Prostate gland (tissue), 2 donors: ENCODE data around the gene HMG20B. TPM values are rescaled to one million over a fixed set of nuclear protein-coding genes. Genes with fewer than 3 reads are reported as not detected.

Experiments used
- DNase-seq: peaks from one replicate; pipeline ENCODE4 v3.0.0-alpha.2; 2019; ENCODE audit warnings: low spot score
- H3K27ac ChIP-seq, 2 donors: fragments of 200-600 bp; sonication (generic); 2 replicates each; pipeline ENCODE4 v1.5.1; 2017 to 2019
- H3K27me3 ChIP-seq: fragments of 200-600 bp; sonication (generic); replicated peaks from 2 replicates; pipeline ENCODE4 v1.5.1; 2019; ENCODE audit not compliant: insufficient read depth
- H3K36me3 ChIP-seq, 2 donors: fragments of 200-600 bp; sonication (generic); 1 replicate in 1 of 2; 2 replicates in 1 of 2; pipeline versions ENCODE4 v1.5.1 to v1.8.1; 2017 to 2019
- H3K4me1 ChIP-seq: fragments of 200-600 bp; sonication (generic); replicated peaks from 2 replicates; pipeline ENCODE4 v1.5.1; 2019
- H3K4me3 ChIP-seq, 2 donors: fragments of 200-600 bp; sonication (generic); 2 replicates each; pipeline ENCODE4 v1.5.1; 2017 to 2019
- H3K9me3 ChIP-seq: fragments of 200-600 bp; sonication (generic); 2 replicates; pipeline ENCODE4 v1.5.1; 2017
- POLR2A ChIP-seq: fragments of 450-650 bp; IDR thresholded peaks from one replicate; pipeline ENCODE4 v1.6.1; 2016; ENCODE audit warnings: antibody characterized with exemption, mild to moderate bottlenecking
- POLR2AphosphoS5 ChIP-seq: sonication (generic); formaldehyde crosslinking; IDR thresholded peaks from one replicate; pipeline ENCODE4 v1.6.1; 2017; ENCODE audit warnings: antibody characterized with exemption
- WGBS: methylation state at CpG from one replicate; pipeline ENCODE4 v1.1.5; 2018; 5-methylcytosine and 5-hydroxymethylcytosine counted together
- intact Hi-C: fragments of 100-400 bp; cut with DNase I; formaldehyde crosslinking; loops from one replicate; pipeline ENCODE4 v1.14.2; 2022
- total RNA-seq, 2 donors: library from RNA; depleted of rRNA; stranded (reverse); fragments of >200 nt; gene quantifications; one replicate each; pipeline ENCODE4 v1.1.0, GENCODE V29; 2016
- TF ChIP-seq, protein P1 (sequence below), 4 experiments: fragments of 200-600 bp in 2 of 4; fragments of 450-650 bp in 2 of 4; sonication (generic) in 2 of 4; IDR thresholded peaks; 1 replicate in 3 of 4; 2 replicates in 1 of 4; pipeline ENCODE4 v1.5.1; 2016 to 2019; ENCODE audit warnings: antibody characterized with exemption in 4 of 4, mild to moderate bottlenecking in 2 of 4, moderate library complexity in 2 of 4

The HMG20B gene
- total RNA-seq, 2 donors from 2014 or later, result 184 to 369 TPM

DNA sequence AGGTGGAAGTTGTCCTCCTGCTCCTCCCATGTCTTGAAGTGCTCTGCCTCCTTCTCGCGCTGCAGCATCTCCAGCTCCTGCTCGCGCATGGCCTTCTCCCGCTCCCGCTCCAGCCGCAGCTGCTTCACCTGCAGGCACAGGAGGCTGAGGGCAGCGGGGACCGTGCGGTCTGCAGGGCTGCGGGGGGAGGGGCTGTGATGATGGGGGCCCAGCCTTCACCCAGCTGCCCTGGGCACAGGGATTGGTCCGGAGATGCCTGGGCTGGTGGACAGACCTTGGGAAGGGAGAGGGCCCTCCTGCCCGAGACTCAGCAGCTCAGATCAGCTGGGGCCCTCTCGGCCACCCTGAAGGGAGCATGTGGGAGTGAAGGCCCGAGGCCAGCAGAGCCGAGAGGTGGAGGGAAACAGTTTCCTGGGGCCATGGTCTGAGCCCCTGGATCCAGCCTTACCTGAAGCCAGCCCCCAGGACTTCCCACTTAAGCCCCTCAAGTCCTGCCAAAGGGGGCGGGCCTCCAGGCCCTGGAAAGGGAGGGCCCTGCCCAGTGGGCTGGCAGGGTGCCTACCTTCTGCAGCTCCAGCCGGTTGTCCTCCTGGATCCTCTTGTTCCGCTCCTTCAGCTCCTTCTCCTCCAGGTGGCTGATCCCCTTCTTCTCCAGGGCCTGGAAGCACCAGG lies 47.5 kb downstream of the HMG20B start:
- no peak overlapping the region for H3K4me3 ChIP-seq
- intact Hi-C loops, result no loop called here
- peaks cover under 1% of the 10 kb centered on the region for H3K4me1 ChIP-seq
- WGBS, result 78% methylated on average over 19 of the region's 19 CpGs
- H3K27me3 ChIP-seq, result no peaks in the 10 kb centered on the region
- H3K27ac ChIP-seq, result no peak overlapping the region
- TF ChIP-seq, protein P1, sequence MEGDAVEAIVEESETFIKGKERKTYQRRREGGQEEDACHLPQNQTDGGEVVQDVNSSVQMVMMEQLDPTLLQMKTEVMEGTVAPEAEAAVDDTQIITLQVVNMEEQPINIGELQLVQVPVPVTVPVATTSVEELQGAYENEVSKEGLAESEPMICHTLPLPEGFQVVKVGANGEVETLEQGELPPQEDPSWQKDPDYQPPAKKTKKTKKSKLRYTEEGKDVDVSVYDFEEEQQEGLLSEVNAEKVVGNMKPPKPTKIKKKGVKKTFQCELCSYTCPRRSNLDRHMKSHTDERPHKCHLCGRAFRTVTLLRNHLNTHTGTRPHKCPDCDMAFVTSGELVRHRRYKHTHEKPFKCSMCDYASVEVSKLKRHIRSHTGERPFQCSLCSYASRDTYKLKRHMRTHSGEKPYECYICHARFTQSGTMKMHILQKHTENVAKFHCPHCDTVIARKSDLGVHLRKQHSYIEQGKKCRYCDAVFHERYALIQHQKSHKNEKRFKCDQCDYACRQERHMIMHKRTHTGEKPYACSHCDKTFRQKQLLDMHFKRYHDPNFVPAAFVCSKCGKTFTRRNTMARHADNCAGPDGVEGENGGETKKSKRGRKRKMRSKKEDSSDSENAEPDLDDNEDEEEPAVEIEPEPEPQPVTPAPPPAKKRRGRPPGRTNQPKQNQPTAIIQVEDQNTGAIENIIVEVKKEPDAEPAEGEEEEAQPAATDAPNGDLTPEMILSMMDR (IDR thresholded peaks at IDR 0.05), result no peak
- no peak for TF ChIP-seq POLR2AphosphoS5
- no peak for TF ChIP-seq POLR2A
- peaks cover 0 to 6% of the 10 kb centered on the region in 2 donors for H3K36me3 ChIP-seq
- H3K9me3 ChIP-seq, result no peaks in the 10 kb centered on the region
- DNase-seq, result no peak

DNA sequence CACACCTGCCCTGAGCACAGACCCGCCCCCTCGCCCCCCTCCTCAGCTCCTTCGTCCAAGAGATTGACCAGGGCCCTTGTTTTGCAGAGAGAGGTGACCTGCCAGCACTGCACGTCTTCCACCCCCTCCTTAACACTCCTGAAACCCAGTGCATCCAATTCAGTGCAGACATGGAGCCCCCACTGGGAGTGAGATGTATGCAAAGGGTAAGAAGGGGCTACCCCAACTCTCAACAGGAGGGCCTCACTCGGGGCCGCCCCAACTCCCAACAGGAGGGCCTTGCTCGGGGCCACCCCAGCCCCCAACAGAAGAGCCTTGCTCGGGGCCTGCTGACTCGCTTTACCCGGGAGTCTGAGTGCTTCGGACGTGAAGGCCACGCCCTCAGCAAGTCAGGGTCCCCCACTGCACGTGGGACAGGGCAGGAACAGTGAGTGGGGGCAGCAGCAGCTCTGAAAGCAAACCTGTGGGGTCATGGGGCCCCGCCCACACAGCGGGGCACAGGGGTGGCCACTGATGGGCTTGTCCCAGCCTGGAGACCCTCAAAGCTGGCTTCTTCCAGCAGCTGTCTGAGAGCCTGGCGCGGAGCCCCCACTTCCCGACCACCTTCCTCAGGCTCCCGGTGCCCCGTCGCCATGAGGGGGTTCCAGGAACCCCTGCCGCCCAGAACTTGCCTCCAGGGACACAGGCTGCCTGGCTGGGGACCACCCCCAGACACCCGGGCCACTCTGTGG lies 48.2 kb downstream of the HMG20B start:
- Histone ChIP-seq H3K27ac (no peak overlapping the region), H3K36me3 (peaks cover 0 to 6% of the 10 kb centered on the region in 2 donors), H3K9me3 (no peaks in the 10 kb centered on the region), H3K27me3 (no peaks in the 10 kb centered on the region), H3K4me3 (no peak overlapping the region), H3K4me1 (peaks cover 7% of the 10 kb centered on the region)
- 92% methylated on average over 23 of the region's 24 CpGs for WGBS
- intact Hi-C loops, result no loop called here
- TF ChIP-seq POLR2AphosphoS5 (no peak), POLR2A (no peak)
- TF ChIP-seq, protein P1 (IDR thresholded peaks at IDR 0.05), result no peak
- DNase-seq, result no peak

DNA sequence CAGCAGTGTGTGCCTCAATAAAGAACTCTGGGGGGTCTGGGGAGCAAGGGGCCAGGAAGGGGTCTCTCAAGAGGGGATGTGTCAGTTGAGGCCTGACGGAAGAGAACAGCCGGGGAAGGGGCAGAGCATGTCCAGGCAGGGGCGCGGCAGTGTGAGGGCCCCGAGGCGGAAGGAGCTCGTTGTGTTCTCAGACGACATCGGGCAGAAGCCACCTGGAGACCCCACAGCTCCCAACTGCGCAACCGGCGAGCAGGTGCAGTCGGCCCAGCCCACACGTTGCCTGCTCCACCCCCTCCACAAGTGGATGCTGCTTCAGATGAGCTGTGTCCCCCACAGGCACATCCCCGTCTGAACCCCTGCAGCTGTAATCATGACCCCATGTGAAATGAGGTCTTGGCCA lies 48.9 kb downstream of the HMG20B start:
- no peak overlapping the region for H3K27ac ChIP-seq
- TF ChIP-seq POLR2AphosphoS5 (no peak), POLR2A (no peak)
- TF ChIP-seq, protein P1 (IDR thresholded peaks at IDR 0.05), result no peak
- 91% methylated on average over 15 of the region's 15 CpGs for WGBS
- no peak for DNase-seq
- H3K36me3 ChIP-seq, result peaks cover 0 to 6% of the 10 kb centered on the region in 2 donors
- H3K4me3 ChIP-seq, result no peak overlapping the region
- H3K9me3 ChIP-seq, result no peaks in the 10 kb centered on the region
- intact Hi-C loops, result no loop called here
- peaks cover 7% of the 10 kb centered on the region for H3K4me1 ChIP-seq
- no peaks in the 10 kb centered on the region for H3K27me3 ChIP-seq

DNA sequence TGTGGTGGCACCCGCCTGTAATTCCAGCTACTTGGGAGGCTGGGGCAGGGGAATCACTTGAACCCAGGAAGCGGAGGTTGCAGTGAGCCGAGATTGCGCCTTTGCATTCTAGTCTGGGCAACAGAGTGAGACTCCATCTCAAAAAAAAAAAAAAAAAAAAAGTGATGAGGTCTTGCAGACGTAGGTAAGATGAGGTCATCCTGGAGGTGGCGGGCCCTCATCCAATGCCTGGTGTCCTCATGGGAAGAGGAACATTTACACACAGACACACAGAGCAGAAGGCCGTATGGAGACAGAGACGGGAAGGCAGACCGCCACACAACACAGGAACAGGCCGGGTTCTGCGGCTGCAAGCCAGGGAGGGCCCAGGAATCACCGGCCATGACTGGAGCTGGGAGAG lies 49.5 kb downstream of the HMG20B start:
- WGBS, result 90% methylated on average over 12 of the region's 12 CpGs
- H3K9me3 ChIP-seq, result no peaks in the 10 kb centered on the region
- H3K27me3 ChIP-seq, result no peaks in the 10 kb centered on the region
- DNase-seq, result no peak
- peaks cover 0 to 6% of the 10 kb centered on the region in 2 donors for H3K36me3 ChIP-seq
- intact Hi-C loops, result no loop called here
- no peak overlapping the region for H3K4me3 ChIP-seq
- H3K4me1 ChIP-seq, result peaks cover 7% of the 10 kb centered on the region
- TF ChIP-seq, protein P1 (IDR thresholded peaks at IDR 0.05), result no peak
- TF ChIP-seq POLR2AphosphoS5 (no peak), POLR2A (no peak)
- no peak overlapping the region for H3K27ac ChIP-seq
